ENCODE data around the gene CSRP1.

CSRP1 gene

DNA sequence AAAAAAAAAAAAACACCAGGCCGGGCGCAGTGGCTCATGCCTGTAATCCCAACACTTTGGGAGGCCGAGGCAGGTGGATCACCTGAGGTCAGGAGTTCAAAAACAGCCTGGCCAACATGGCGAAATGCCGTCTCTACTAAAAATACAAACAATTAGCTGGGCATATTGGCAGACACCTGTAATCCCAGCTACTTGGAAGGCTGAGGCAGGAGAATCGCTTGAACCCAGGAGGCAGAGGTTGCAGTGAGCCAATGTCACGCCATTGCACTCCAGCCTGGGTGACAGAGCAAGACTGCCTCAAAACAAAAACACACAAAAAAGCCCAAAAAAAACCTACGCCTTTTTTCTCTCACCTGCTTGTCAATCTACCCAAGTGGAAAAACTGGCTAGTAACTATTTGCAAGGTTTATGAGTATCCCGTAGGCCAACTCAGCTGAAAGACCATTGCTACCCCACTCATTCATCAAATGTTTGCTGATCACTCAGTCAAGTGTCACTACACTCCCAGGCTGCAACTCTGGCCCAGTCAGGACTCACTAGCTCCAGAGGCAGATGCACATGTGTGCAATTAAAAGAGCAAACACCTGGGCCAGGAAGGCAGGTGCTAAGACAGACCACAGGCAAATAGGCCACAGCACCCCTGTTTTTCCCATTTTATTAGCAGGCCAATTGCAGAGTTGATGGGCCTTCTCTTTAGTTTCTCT lies 2.0 kb downstream of the CSRP1 start:
- Histone ChIP-seq H3K27ac (ENCODE audit: poor library complexity, severe bottlenecking) (peak overlapping the region; percentile 89), H3K36me3 (ENCODE audit: low read depth) (peaks cover 31% of the 10 kb centered on the region), H3K9me3 (ENCODE audit: severe bottlenecking) (no peaks in the 10 kb centered on the region), H3K4me1 (ENCODE audit: insufficient read depth, poor library complexity, severe bottlenecking) (peaks cover 37% of the 10 kb centered on the region), H3K27me3 (ENCODE audit: insufficient read depth, poor library complexity, severe bottlenecking) (no peaks in the 10 kb centered on the region), H3K4me3 (ENCODE audit: severe bottlenecking) (peak overlapping the region; percentile 70)
- DNase-seq (ENCODE audit: low spot score) (no peak), ATAC-seq (ENCODE audit: low read depth) (no peak)
- TF ChIP-seq, protein P1, sequence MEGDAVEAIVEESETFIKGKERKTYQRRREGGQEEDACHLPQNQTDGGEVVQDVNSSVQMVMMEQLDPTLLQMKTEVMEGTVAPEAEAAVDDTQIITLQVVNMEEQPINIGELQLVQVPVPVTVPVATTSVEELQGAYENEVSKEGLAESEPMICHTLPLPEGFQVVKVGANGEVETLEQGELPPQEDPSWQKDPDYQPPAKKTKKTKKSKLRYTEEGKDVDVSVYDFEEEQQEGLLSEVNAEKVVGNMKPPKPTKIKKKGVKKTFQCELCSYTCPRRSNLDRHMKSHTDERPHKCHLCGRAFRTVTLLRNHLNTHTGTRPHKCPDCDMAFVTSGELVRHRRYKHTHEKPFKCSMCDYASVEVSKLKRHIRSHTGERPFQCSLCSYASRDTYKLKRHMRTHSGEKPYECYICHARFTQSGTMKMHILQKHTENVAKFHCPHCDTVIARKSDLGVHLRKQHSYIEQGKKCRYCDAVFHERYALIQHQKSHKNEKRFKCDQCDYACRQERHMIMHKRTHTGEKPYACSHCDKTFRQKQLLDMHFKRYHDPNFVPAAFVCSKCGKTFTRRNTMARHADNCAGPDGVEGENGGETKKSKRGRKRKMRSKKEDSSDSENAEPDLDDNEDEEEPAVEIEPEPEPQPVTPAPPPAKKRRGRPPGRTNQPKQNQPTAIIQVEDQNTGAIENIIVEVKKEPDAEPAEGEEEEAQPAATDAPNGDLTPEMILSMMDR (IDR thresholded peaks at IDR 0.05; ENCODE audit: poor library complexity, severe bottlenecking), result no peak

DNA sequence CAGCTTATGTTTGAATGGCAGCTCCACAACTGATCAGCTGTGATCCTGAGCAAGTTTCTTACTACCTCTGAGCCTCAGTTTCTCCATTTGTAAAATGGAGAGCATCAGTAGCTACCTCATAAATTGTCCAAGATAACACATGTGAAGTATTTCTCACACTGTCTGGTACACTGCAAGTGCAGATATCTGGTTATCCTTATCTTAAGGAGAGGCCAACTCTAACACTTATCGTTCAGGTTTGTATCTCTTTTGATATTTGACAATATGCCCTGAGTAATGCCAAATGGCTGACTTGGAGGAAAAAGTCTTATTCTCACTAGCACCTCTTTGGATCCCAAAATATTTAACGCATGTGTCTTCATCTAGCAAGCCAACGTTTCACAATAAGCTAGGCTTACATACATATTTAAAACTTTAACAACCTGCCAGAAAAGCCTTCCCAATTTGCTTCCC lies 2.7 kb downstream of the CSRP1 start:
- Histone ChIP-seq H3K9me3 (ENCODE audit: severe bottlenecking) (no peaks in the 10 kb centered on the region), H3K27me3 (ENCODE audit: insufficient read depth, poor library complexity, severe bottlenecking) (no peaks in the 10 kb centered on the region), H3K36me3 (ENCODE audit: low read depth) (peaks cover 36% of the 10 kb centered on the region), H3K4me1 (ENCODE audit: insufficient read depth, poor library complexity, severe bottlenecking) (peaks cover 37% of the 10 kb centered on the region), H3K27ac (ENCODE audit: poor library complexity, severe bottlenecking) (peak overlapping the region; percentile 89), H3K4me3 (ENCODE audit: severe bottlenecking) (no peak overlapping the region)
- ATAC-seq (ENCODE audit: low read depth), result no peak
- DNase-seq (ENCODE audit: low spot score), result no peak
- TF ChIP-seq, protein P1 (IDR thresholded peaks at IDR 0.05; ENCODE audit: poor library complexity, severe bottlenecking), result no peak

DNA sequence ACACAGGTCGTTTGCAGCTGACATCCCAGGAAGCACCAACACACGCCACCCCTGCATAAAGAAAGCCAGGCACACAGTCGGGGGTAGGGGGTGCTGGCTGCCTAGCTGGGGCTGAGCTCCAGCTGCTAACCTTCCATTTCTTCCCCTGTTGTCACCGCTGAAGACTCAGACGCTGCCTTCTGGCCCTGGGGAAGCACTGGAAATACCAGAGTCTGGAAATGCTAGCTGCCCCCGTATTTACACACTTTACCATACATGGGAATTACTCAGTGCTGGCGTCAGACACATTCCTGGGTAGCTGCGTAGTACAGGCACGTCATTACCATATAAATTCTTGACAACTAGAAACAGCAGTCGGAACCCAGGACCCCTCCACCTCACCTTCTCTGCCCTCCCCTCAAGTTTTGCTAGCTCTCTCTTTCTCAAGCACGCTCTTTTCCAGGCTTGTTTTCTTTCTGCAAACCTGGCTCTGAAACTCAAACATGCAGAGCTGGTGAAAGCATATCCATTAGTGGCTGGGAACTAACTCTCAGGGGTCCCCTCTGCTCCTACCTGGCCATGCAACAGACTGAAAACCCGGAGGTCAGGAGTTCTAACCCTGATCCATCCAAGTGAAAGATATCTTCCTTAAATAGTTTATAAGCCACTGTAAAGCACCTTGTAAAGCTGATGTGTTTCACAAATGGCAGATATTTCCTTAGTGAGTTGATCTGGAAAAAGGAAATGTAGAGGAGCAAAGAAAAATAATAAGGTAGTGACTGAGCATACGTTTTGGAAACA lies 3.3 kb downstream of the CSRP1 start:
- Histone ChIP-seq H3K27me3 (ENCODE audit: insufficient read depth, poor library complexity, severe bottlenecking) (no peaks in the 10 kb centered on the region), H3K9me3 (ENCODE audit: severe bottlenecking) (no peaks in the 10 kb centered on the region), H3K36me3 (ENCODE audit: low read depth) (peaks cover 36% of the 10 kb centered on the region), H3K4me3 (ENCODE audit: severe bottlenecking) (no peak overlapping the region), H3K4me1 (ENCODE audit: insufficient read depth, poor library complexity, severe bottlenecking) (peaks cover 37% of the 10 kb centered on the region), H3K27ac (ENCODE audit: poor library complexity, severe bottlenecking) (peak overlapping the region; percentile 89)
- TF ChIP-seq, protein P1 (IDR thresholded peaks at IDR 0.05; ENCODE audit: poor library complexity, severe bottlenecking), result no peak
- ATAC-seq (ENCODE audit: low read depth) (peak; percentile 71), DNase-seq (ENCODE audit: low spot score) (peak; percentile 86)

DNA sequence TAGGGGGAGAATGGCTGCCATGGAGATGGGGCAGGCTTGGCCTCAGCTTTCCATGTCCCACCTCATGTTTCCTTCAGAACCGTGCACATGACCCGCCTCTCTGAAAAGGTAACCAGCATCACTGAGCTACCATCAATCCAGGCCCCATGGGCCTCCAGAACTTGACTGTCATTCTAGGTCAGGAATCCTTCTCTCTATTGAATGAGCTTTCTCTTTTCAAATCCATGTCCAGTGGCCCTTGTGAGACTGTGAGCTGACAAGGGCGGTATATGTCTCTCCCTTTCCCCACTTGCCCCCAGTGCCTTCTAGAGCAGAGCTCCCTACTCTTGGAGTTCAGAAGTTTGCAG lies 4.4 kb downstream of the CSRP1 start:
- Histone ChIP-seq H3K27ac (ENCODE audit: poor library complexity, severe bottlenecking) (peak overlapping the region; percentile 89), H3K4me1 (ENCODE audit: insufficient read depth, poor library complexity, severe bottlenecking) (peaks cover 37% of the 10 kb centered on the region), H3K4me3 (ENCODE audit: severe bottlenecking) (no peak overlapping the region), H3K36me3 (ENCODE audit: low read depth) (peaks cover 47% of the 10 kb centered on the region), H3K27me3 (ENCODE audit: insufficient read depth, poor library complexity, severe bottlenecking) (no peaks in the 10 kb centered on the region), H3K9me3 (ENCODE audit: severe bottlenecking) (no peaks in the 10 kb centered on the region)
- DNase-seq (ENCODE audit: low spot score) (no peak), ATAC-seq (ENCODE audit: low read depth) (no peak)
- TF ChIP-seq, protein P1 (IDR thresholded peaks at IDR 0.05; ENCODE audit: poor library complexity, severe bottlenecking), result no peak
